Activated CD8-positive, alpha-beta memory T cell treated with anti-CD3 and anti-CD28 coated beads, Interleukin-2, amount 50 U/mL, for 4 hours (primary cell): Measurements from ENCODE around the gene SEC31A.
"Not testable (repeated sequence)": the region's sequence is repeated elsewhere in the genome, so short reads cannot be mapped to it uniquely, and the experiment has no call there.

Experiments used
- DNase-seq: peaks from one replicate; pipeline ENCODE4 v3.0.0-alpha.2; 2020

SEC31A gene

DNA sequence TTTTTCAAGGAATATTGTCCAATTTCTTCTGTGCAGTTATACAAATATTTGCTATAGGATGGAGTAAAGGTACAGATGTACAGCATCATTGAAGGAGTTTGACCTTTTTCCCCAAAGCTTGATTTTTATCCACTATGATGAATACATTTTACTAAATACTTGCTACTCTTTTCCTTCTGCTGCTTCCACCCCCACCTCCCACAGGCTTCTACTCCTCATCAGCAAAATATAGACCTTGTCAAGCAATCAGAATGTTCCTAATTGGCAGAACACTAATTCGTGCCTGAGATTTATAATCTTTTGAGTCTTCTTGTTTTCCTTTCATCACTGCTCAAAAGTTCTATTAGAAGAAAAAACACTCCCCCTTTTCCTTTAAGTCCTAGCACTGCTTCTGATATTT is 5.8 kb upstream of the SEC31A start:
- DNase-seq, result no peak

DNA sequence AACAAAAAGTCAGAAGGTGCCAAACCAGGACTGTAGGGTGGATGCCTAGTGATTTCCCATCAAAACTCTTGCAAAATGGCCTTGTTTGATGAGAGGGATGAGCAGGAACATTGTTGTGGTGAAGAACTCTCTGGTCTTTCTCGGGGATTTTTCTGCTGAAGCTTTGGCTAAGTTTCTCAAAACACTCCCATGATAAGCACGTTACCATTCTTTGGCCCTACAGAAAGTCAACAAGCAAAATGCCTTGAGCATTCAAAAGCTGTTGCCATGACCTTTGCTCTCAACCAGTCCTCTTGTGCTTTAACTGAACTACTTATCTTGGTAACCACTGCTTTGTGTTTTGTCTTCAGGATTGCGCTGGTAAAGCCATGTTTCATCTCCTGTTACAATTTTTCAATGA is 3.0 kb upstream of the SEC31A start:
- no peak for DNase-seq

DNA sequence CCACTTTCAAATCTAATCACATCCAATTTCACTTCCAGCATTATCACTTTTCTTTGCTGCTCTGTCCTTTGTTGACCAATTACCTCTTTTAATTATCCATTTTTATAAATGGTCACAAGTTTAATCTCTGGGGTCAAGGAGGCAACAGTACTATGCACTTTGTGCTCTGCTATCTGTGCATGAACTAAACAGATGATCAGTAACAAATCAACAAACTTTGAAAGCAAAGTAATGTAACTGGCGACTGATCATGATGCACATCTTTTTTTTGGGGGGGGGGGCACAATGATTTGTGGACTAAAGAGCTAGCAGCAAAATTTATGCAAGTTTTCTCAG is 1.5 kb upstream of the SEC31A start:
- DNase-seq, result no peak

DNA sequence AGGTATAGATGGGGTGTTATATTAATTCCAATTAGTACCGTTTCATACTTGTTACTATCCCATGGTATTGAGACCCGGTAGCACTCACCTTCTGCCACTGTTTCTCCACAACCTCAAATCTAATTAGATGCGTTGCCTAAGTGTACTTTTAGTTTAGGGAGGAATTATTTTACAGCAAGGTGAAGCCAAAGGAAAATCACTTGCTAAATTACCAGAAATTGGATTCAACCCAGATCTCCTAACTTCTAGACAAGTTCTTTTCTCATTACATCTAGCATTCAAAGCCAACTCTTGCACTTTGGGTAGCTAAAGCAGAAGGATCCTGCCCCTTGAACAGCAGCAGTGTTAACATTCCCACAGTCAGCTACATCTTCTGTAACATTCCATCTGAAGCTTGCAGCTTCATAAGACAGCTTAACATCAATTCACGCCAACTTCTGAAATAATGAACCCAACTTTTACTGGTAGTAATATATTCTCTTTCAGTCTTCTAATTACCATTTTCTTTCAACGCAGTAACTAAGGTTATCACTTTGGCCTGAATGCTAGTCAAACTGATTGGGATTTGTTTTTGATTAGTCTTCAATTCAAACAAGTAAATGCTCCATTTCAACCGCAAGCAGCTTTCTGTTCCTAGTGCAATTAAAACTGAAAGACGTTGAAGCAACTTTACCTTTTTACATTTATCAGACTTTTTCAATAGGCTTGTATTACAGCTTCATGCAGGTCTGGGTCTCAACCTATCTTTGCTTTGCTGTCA is 934 bp upstream of the SEC31A start:
- DNase-seq, result no peak

DNA sequence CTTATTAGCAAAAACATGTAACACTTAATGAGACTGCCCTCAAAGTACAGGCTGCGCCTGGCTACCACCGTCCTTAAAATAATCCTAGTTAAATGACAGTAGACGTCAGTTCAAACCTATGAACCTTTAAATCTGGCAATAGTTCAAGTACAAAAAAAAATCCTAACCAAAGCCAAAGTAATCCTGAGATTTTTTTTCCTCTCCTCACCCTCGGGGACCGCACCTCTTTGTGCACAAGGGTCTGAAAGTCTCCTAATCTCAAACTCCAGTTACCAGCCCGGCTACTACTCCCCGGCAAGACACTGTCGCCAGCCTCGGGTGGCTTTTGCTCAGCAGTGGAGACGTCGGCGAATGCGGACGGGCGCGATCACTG is 439 bp downstream of the SEC31A start:
- DNase-seq, result no peak

DNA sequence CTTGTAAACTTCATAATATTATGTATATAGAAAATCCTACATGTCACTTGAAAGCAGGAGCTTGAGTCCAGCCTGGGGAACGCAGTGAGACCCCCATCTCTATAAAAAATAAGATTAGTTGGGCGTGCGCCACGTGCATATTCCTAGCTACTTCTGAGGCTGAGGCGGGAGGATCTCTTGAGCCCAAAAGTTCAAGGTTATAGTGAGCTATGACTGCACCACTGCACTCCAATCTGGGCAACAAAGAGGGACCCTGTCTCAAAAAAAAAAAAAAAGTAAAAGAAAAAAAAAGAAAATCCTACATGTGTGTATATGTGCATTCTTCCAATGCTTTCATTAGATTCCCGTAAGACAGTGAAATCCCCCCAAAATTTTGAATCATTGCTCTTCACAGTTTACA is 1.7 kb downstream of the SEC31A start:
- no peak for DNase-seq

DNA sequence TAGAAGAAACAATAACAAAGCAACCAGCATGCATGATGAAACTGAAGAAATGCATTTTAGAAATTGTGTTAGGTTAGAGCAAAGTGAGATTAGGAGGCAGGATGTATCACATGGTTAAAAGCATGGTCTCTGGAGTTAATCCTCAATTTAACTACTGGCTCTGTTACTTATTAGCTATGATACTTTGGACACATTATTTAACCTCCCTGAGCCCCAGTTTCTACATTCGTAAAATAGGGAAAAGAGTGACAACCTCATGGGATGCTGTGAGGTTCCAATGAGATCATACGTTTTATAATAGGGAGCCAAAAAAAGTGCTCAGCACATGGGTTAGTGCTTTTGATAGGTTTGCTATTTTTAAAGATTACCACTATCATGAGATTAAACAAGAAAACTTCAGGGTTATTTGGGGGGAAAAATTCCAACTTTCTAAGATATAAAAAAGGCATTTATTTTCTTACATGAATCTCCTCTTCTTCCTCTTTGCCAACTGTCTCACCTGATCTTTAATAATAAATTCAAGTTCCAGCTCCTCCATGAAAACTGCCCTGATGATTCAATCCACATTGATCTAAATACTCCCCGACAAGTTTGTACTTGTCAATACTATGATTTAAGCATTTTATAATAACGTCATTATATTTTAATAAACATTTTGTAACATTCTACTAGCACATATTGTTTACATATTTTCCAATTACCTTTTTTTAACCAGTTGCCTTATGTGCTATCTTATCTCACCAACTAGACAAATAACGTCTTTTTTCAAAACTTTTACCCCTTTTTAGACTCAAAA is 4.6 kb downstream of the SEC31A start:
- DNase-seq, result no peak

DNA sequence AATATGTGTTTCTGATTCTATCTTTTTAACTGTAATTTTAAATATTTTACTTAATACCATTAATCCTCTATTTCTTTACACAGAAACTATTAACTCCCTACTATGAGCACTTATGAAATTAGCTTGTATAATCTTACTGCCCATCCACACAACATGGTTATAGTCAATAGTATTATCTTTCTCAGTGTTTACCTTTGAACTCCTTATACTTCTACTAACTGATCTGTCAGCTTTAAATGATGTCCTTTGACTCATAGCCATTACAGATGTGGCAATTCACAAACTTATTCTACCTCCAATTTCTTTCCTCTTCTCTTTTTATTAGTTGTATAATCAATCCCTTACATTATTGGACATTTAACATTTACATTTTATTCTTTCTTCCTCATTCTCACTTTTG is 5.5 kb downstream of the SEC31A start:
- no peak for DNase-seq

DNA sequence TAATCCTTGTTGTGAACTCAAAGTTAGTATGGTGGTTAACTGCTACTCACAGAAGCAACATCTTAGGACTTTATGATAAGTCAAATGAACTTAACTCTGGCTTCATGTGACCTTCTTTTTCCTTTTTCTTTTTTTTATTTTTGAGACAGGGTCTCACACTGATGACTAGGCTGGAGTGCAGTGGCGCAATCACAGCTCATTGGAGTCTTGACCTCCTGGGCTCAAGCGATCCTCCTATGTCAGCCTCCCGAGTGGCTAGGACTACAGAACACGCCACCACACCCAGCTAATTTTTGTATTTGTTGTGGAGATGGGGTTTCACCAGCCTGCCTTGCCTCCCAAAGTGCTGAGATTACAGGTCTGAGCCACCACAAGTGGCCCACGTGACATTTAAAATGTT is 22.4 kb downstream of the SEC31A start:
- no peak for DNase-seq

DNA sequence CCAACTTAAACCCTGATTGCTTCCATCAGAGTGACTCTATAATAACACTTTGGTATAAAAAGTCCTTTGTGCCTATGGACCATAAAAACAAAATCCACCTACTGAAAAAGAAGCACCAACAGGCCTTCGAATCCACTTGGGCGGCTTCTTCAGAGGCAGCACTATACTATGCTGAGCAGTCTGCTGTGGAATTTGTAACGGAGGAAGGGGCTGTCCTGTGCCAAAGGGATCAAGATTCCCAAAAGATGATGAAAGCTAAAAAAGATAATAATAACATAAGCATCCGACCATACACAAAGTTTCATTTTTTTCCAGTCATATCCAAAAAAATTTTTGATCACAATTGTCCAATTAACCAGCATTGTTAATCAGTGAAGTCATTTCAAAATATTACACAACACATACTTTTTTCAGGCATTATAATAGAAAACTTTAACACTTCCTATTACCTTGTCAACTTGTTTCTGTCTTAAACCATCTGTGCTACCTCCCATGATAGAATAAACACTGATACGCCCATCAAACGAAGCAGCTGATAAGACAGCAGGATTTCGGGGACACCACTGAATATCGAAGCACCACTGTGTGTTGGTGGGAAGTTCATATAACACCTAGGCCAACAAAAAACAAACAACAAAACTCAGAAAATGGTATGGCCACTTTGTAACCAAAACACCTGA is 24.1 kb downstream of the SEC31A start:
- DNase-seq, result no peak

DNA sequence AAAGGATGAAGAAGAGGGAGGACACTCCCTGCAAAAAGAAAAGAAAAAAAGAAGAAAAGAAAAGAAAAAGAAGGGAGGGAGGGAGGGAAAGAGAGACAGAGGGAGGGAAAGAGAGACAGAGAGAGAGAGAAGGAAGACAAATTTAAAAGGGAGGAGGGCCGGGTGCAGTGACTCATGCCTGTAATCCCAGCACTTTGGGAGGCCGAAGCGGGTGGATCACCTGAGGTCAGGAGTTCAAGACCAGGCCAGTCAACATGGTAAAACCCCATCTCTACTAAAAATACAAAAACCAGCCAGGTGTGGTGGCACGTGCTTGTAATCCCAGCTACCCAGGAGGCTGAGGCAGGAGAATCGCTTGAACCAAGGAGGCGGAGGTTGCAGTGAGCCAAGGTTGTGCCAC is 24.9 kb downstream of the SEC31A start:
- DNase-seq, result not testable (repeated sequence)

DNA sequence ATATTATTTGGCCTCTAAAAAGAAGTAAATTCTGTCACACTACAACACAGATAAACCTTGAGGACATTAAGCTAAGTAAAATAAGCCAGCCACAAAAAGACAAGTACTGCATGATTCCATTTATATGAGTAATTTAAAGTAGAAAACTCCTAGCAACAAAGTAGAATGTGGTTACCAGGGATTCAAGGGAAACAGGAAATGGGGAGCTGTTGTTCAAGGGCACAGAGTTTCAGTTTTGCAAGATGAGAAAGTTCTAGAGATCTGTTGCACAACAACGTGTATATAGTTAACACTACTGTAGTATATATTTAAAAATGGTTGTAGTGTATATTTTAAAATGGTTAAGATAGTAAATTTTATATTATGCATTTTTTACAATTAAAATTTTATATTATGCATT is 25.4 kb downstream of the SEC31A start:
- no peak for DNase-seq

DNA sequence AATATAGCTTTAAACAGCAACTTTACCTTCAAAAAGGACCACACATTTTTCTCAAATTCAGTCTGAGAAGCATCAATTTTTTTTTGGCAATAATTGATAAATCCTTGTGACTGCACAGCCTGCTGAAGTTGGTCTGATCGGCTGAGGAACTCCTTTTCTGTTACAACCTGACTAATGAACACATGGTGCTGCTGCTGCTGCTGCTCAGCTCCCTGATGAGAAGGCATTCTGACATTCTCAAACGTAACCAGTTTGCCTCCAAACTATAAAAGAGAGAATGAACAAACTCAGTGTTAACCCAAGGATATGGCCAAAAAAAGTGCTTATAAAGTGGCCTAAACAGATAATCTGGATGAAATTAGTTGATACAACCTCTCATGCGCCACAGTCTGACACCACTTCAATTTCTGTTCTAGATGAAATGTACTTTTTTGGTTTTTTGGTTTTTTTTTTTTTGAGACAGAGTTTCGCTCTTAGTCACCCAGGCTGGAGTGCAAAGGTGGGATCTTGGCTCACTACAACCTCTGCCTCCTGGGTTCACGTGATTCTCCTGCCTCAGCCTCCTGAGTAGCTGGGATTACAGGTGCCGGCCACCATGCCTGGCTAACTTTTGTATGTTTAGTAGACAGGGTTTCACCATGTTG is 26.5 kb downstream of the SEC31A start:
- no peak for DNase-seq

DNA sequence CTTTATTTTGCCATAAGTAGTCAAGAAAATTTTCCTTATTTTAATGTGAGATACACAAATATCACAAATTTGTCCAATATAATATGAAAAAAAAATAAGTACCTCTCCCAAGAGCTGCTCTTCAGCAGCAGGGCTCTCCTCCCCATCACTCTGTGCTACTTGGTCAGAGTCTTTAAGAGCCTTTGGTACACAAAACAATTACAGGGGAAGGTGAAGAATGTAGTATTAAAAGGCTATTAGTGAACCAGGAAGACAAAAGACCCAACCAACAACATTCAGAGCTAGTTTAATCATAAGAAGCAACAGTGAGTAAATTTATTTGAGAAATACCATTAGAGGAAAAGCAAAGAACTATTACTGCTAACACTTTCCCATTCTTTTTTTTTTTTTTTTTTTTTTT is 29.4 kb downstream of the SEC31A start:
- no peak for DNase-seq

DNA sequence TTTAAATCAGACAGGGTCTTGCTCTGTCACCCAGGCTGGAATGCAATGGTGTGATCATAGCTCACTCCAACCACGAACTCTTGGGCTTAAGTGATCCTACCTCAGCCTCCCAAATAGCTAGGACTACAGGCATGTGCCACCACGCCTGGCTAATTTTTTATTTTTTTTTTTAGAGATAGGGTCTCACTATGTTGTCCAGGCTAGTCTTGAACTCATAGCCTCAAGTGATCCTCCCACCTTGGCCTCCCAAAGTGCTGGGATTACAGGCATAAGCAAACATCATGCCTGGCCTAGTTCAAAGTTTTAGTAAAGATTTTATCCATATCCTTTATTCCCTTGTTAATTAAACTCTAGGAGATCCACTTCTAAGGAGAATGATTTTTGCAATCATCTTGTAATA is 30.5 kb downstream of the SEC31A start:
- not testable (repeated sequence) for DNase-seq

DNA sequence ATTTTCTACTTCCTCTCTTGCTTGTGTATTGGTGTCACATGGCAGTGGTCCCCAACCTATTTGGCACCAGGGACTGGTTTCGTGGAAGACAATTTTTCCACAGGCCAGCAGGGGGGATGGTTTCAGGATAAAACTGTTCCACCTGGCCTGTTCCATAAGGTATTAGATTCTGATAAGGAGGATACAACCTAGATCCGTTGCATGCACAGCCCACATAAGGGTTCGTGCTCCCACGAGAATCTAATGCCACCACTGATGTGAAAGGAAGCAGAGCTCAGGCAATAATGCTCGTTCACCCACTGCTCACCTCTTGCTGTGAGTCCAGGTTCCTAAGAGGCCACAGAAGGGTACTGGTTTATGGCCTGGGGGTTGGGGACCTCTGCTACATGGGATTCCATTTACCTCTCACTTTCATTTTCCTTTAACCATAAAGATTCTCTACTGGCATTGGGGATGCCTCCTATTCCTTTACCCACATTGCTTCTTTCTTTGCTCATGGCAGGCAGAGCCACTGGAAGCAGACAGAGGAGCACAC is 38.1 kb downstream of the SEC31A start:
- DNase-seq, result no peak

DNA sequence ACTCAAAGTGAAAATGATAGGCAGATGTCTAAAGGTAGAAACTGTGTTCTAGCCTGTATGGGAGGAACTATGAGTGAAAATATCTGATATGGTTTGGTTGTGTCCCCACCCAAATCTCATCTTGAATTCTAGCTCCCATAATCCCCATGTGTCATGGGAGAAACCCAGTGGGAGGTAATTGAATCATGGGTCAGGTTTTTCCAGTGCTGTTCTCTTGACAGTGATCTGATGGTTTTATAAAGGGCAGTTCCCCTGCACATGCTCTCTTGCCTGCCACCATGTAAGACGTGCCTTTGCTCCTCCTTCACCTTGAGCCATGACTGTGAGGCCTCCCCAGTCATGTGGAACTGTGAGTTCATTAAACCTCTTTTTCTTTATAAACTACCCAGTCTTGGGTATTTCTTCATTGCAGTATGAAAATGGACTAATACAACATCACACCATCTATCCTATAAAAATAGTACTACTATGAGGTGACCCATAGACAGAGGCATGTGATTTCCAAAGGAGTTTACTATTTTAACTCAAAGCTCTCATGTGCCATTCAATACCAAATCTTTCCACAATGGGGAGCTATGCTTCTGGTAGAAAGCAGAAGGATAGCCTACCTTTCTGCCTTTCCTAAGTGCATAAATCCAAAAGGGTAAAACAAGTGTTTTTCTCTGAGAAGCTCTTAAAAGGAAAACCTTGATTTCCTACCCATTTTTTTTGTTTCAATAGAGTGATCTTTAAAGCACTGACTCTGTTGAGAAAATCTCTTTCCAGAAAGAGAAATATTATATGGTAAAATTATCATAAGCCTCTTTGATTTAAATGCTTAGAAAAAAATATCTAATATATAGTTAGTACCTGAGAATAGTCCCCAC is 38.8 kb downstream of the SEC31A start:
- DNase-seq, result no peak

DNA sequence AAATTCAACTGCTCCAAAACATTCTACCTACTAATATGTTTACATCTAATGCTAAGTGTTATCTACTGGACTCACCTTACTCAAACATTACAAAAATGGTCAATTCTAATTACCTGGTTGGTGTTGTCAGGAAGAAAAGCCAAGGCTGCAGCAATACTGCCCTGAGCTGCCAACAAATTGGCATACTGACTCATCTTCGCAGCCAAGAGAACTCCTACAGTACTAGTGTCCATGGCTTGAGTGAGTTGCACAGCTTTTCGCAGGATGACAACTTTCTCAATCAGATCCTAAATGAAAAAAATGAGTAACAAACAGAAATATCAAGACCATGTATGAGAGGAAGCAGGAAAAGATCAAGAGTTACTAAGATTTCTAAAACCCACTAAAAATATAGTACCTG is 39.6 kb downstream of the SEC31A start:
- no peak for DNase-seq

DNA sequence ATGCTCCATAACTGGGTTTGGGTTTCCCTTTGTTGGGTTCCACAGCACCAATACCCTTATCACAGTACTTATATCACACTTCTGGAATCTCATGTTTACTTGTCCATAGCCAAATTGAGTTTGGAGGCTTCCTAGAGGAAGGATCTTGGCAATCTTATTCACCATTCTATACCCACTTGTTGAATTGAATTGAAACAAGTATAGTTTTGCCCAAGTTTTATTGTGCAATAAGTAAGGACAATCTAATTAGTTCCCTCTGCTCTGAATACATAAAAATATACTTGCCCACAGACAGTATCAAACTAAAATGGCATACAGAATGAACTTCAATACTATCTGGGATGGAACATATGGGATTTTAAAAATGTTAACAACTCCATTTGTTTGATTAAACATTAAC is 40.3 kb downstream of the SEC31A start:
- DNase-seq, result no peak

DNA sequence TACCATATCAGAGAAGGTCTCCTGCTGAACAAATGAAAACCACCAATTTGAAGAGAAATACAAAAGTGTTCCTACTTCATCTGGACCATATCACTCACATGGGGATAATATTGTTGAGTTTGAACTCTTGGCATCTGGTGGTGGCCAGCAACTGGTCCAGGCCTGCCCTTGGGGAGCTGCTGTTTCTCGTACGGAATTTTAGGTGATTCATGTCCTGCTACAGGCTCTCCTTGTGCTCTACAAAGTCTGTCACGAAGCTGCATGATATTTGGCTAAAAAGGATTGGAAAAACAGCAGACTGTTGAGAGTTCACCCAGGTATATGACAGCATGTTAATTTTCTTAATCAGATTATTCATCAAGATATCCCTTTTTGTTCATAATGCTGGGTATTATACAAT is 42.2 kb downstream of the SEC31A start:
- no peak for DNase-seq

DNA sequence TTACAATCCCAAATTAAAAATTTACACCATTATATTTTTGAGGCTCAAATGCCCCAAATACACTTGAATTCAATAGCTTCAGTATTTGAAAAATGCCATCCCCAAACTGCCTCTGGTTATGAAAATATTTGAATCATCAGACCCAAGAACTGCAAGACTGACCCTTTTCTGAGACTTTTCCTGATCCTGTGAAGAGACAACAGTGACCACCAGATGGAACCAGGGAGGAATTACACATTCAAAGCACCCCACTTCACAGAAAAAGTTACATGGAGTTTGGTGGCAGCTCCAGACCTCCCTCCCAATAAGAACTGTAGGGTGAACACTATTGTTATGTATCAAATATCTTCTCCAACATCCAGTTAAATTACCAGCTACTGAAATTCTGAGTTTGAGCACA is 48.4 kb downstream of the SEC31A start:
- DNase-seq, result no peak

DNA sequence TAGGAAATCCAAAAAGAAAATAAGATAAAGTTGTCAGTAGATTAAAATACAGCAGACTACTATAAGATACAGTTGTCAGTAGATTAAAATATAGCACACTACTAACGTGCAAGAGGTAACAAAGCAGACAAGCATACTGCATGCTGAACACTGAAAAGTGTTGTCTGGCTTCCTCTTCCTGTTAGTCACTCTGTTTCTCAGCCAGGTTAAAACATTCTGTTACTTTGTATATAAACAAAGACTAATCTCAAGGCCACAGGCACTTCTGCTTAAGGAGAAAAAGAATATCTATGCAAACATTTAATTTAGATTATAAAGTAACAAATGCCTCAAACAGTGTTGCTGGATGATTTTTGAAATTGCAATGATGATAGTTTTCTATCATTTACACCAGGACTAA is 51.3 kb downstream of the SEC31A start:
- no peak for DNase-seq
